IMR-90 (cell line): ENCODE results near the gene PLIN5. TPM values are rescaled to one million over a fixed set of nuclear protein-coding genes. Genes with fewer than 3 reads are reported as not detected.

Source experiments
- ATAC-seq: fragments of 200-7000 bp; cut with Tn5 transposase; 2 replicates; pipeline ENCODE4 v1.9.1; 2020; ENCODE audit warnings: low read depth, mild to moderate bottlenecking, moderate library complexity
- BruUV-seq: library from RNA; stranded (reverse); fragments of 400-500 nt; replicated peaks from 2 replicates; lab custom pipeline; 2021; lab: Mats Ljungman, UMichigan
- CTCF ChIA-PET: fragments of 300-600 bp; formaldehyde crosslinking; extraction: SDS; loops from one replicate; lab custom pipeline; 2021; ENCODE audit warnings: antibody characterized with exemption; lab: Yijun Ruan, JAX
- POLR2A ChIA-PET: fragments of 300-600 bp; sonication (Branson Sonifier 250); formaldehyde crosslinking; loops from one replicate; lab custom pipeline; 2022; ENCODE audit warnings: antibody characterized with exemption; ENCODE audit not compliant: unreplicated experiment; lab: Charles Lee
- DNase-seq: peaks from one replicate; pipeline ENCODE4 v3.0.0; 2013
- H2AFZ ChIP-seq: replicated peaks from 2 replicates; pipeline ENCODE3; 2013; ENCODE audit warnings: low read length, mild to moderate bottlenecking; ENCODE audit not compliant: poor library complexity
- H2AK5ac ChIP-seq: 2 replicates; pipeline ENCODE4 v1.6.1; 2013; ENCODE audit warnings: low read depth, low read length, inconsistent platforms
- H2AK9ac ChIP-seq: replicated peaks from 2 replicates; pipeline ENCODE3; 2013; ENCODE audit warnings: mild to moderate bottlenecking, low read depth, low read length, moderate library complexity; ENCODE audit not compliant: poor library complexity
- H2BK120ac ChIP-seq: 2 replicates; pipeline ENCODE4 v1.6.1; 2013; ENCODE audit warnings: low read depth, low read length, inconsistent platforms
- H2BK15ac ChIP-seq: 3 replicates; pipeline ENCODE4 v1.6.1; 2013; ENCODE audit warnings: low read depth, low read length, inconsistent platforms
- H2BK20ac ChIP-seq: 2 replicates; pipeline ENCODE4 v1.6.1; 2013; ENCODE audit warnings: low read depth, mild to moderate bottlenecking, inconsistent platforms, low read length, moderate library complexity
- H2BK5ac ChIP-seq: 2 replicates; pipeline ENCODE4 v1.6.1; 2013; ENCODE audit warnings: mild to moderate bottlenecking, low read depth, low read length, inconsistent platforms; ENCODE audit not compliant: poor library complexity, severe bottlenecking
- H3K14ac ChIP-seq: replicated peaks from 2 replicates; pipeline ENCODE4 v1.6.1; 2013; ENCODE audit warnings: low read depth, low read length, inconsistent platforms
- H3K18ac ChIP-seq: 2 replicates; pipeline ENCODE4 v1.6.1; 2013; ENCODE audit warnings: low read depth, low read length, control low read depth
- H3K23ac ChIP-seq: 2 replicates; pipeline ENCODE4 v1.6.1; 2013; ENCODE audit warnings: low read depth, low read length, inconsistent platforms
- H3K27ac ChIP-seq: 2 replicates; pipeline ENCODE4 v1.5.1; 2013; ENCODE audit warnings: mild to moderate bottlenecking, control low read depth, low read length; ENCODE audit not compliant: insufficient read depth
- H3K27me3 ChIP-seq: 2 replicates; pipeline ENCODE4 v1.6.1; 2013; ENCODE audit warnings: low read length; ENCODE audit not compliant: control insufficient read depth, insufficient read depth
- H3K36me3 ChIP-seq: 2 replicates; pipeline ENCODE4 v1.6.1; 2013; ENCODE audit warnings: low read length, mixed read lengths; ENCODE audit not compliant: control insufficient read depth, insufficient read depth
- H3K4ac ChIP-seq: 2 replicates; pipeline ENCODE4 v1.6.1; 2013; ENCODE audit warnings: low read depth, low read length, inconsistent platforms
- H3K4me1 ChIP-seq: 2 replicates; pipeline ENCODE4 v1.6.1; 2013; ENCODE audit warnings: low read length, mixed read lengths; ENCODE audit not compliant: control insufficient read depth, insufficient read depth
- H3K4me2 ChIP-seq: 2 replicates; pipeline ENCODE4 v1.6.1; 2013; ENCODE audit warnings: low read depth, mild to moderate bottlenecking, control low read depth, low read length, moderate library complexity
- H3K4me3 ChIP-seq: 2 replicates; pipeline ENCODE4 v1.5.1; 2013; ENCODE audit warnings: low read depth, mild to moderate bottlenecking, control low read depth, low read length, moderate library complexity; ENCODE audit not compliant: insufficient read depth
- H3K56ac ChIP-seq: 2 replicates; pipeline ENCODE4 v1.6.1; 2013; ENCODE audit warnings: low read length, inconsistent platforms; ENCODE audit not compliant: insufficient read depth; ENCODE audit errors: extremely low read depth
- H3K79me1 ChIP-seq, 2 experiments: 2 replicates each; pipeline ENCODE4 v1.6.1; 2013; ENCODE audit warnings: low read length in 2 of 2, inconsistent platforms in 1 of 2, low read depth in 1 of 2
- H3K9ac ChIP-seq: 2 replicates; pipeline ENCODE4 v1.6.1; 2013; ENCODE audit warnings: low read depth, low read length, control low read depth
- H3K9me1 ChIP-seq: 2 replicates; pipeline ENCODE4 v1.6.1; 2013; ENCODE audit warnings: low read length, inconsistent platforms; ENCODE audit not compliant: insufficient read depth
- H3K9me3 ChIP-seq: 2 replicates; pipeline ENCODE4 v1.6.1; 2013; ENCODE audit warnings: low read length; ENCODE audit not compliant: control insufficient read depth, insufficient read depth
- H4K20me1 ChIP-seq: 2 replicates; pipeline ENCODE4 v1.6.1; 2013; ENCODE audit warnings: low read length, inconsistent platforms; ENCODE audit not compliant: insufficient read depth
- H4K5ac ChIP-seq: 2 replicates; pipeline ENCODE4 v1.6.1; 2013; ENCODE audit warnings: mild to moderate bottlenecking, low read depth, low read length, control low read depth
- H4K8ac ChIP-seq, 2 experiments: 2 replicates each; pipeline ENCODE4 v1.6.1; 2013; ENCODE audit warnings: low read depth in 2 of 2, low read length in 2 of 2, control low read depth in 1 of 2, inconsistent platforms in 1 of 2
- H4K91ac ChIP-seq: 2 replicates; pipeline ENCODE4 v1.6.1; 2013; ENCODE audit warnings: low read depth, low read length, inconsistent platforms; ENCODE audit not compliant: insufficient read depth
- BHLHE40 ChIP-seq: fragments of 150-350 bp; IDR thresholded peaks from 2 replicates; pipeline ENCODE4 v1.6.1; 2016; ENCODE audit warnings: mild to moderate bottlenecking, low read depth, low read length
- CHD1 ChIP-seq: IDR thresholded peaks from 2 replicates; pipeline ENCODE4 v1.6.1; 2012; ENCODE audit warnings: low read depth, low read length, improper control_type of control experiment
- CTCF ChIP-seq: conservative IDR thresholded peaks from 2 replicates; pipeline ENCODE4 v1.5.1; 2012; ENCODE audit warnings: mild to moderate bottlenecking, low read depth, low read length, improper control_type of control experiment
- FOS ChIP-seq: fragments of 150-350 bp; IDR thresholded peaks from 2 replicates; pipeline ENCODE4 v1.6.1; 2016; ENCODE audit warnings: low read depth, low read length
- MAFK ChIP-seq: IDR thresholded peaks from 2 replicates; pipeline ENCODE4 v1.6.1; 2012; ENCODE audit warnings: low read depth, low read length, improper control_type of control experiment
- MAZ ChIP-seq: IDR thresholded peaks from 2 replicates; pipeline ENCODE4 v1.6.1; 2012; ENCODE audit warnings: low read depth, mild to moderate bottlenecking, low read length, improper control_type of control experiment, moderate library complexity, borderline replicate concordance
- MXI1 ChIP-seq: IDR thresholded peaks from 2 replicates; pipeline ENCODE4 v1.6.1; 2012; ENCODE audit warnings: low read depth, mild to moderate bottlenecking, low read length, moderate library complexity, borderline replicate concordance
- NFE2L2 ChIP-seq: fragments of 150-350 bp; IDR thresholded peaks from 2 replicates; pipeline ENCODE4 v1.6.1; 2016; ENCODE audit warnings: low read depth, mild to moderate bottlenecking, low read length
- POLR2A ChIP-seq: IDR thresholded peaks from 2 replicates; pipeline ENCODE4 v1.6.1; 2012; ENCODE audit warnings: mild to moderate bottlenecking, low read depth, low read length
- RAD21 ChIP-seq: IDR thresholded peaks from 2 replicates; pipeline ENCODE4 v1.6.1; 2012; ENCODE audit warnings: low read length, improper control_type of control experiment
- RCOR1 ChIP-seq: IDR thresholded peaks from 2 replicates; pipeline ENCODE4 v1.6.1; 2012; ENCODE audit warnings: mild to moderate bottlenecking, low read length, improper control_type of control experiment; ENCODE audit not compliant: insufficient replicate concordance
- RFX5 ChIP-seq: IDR thresholded peaks from 2 replicates; pipeline ENCODE4 v1.8.0; 2012; ENCODE audit warnings: low read depth, mild to moderate bottlenecking, low read length, moderate library complexity
- SMC3 ChIP-seq: fragments of 150-350 bp; IDR thresholded peaks from 2 replicates; pipeline ENCODE4 v1.6.1; 2016; ENCODE audit warnings: low read depth, mild to moderate bottlenecking, antibody characterized with exemption, low read length, moderate library complexity
- WGBS, 2 experiments: methylation state at CpG; one replicate each; pipeline versions ENCODE4 v1.1.5 to v1.1.7; 2013; ENCODE audit warnings: missing lambda C conversion rate in 2 of 2; ENCODE audit not compliant: insufficient read length in 1 of 2; ENCODE audit errors: extremely low coverage in 2 of 2; 5-methylcytosine and 5-hydroxymethylcytosine counted together
- dilution Hi-C: fragments of 300-500 bp; cut with HindIII; formaldehyde crosslinking; loops from one replicate; pipeline ENCODE4 v1.14.3; 2018; ENCODE audit warnings: low sequenced_read_pairs; ENCODE audit not compliant: unreplicated experiment
- in situ Hi-C: fragments of 300-500 bp; cut with MboI; formaldehyde crosslinking; loops from 3 replicates; pipeline ENCODE4 v1.14.3; 2019; ENCODE audit warnings: low sequenced_read_pairs, inconsistent platforms, mixed read lengths
- intact Hi-C: fragments of 100-400 bp; cut with micrococcal nuclease; formaldehyde crosslinking; loops from 2 replicates; pipeline ENCODE4 v1.10.0; 2022
- polyA plus RNA-seq, 3 experiments: library from polyadenylated mRNA; depleted of rRNA; stranded (reverse); fragments of >200 nt; gene quantifications; 2 replicates each; pipeline ENCODE4 v1.2.3, GENCODE V29; 2012; ENCODE audit warnings: low replicate concordance in 1 of 3
- total RNA-seq: library from RNA; depleted of rRNA; stranded (reverse); fragments of >200 nt; gene quantifications from 2 replicates; pipeline ENCODE4 v1.2.3, GENCODE V29; 2012
- TF ChIP-seq, protein P1 (sequence below): fragments of 150-350 bp; IDR thresholded peaks from 2 replicates; pipeline ENCODE4 v1.6.1; 2017; ENCODE audit warnings: mild to moderate bottlenecking, antibody characterized with exemption, low read length, low read depth
- TF ChIP-seq, protein P2 (sequence below): fragments of 150-350 bp; IDR thresholded peaks from 2 replicates; pipeline ENCODE4 v1.6.1; 2016; ENCODE audit warnings: low read depth, mild to moderate bottlenecking, low read length, moderate library complexity, borderline replicate concordance

Gene PLIN5
- total and polyA plus RNA-seq, 2 of the 4 experiments (the other 2 are of a cell fraction): not detected

- BruUV-seq: no TSS peak
- Histone ChIP-seq H3K23ac (peak overlapping the region; percentile 86; the same call in 1 of the 2 replicates), H2AFZ (peak overlapping the region; percentile 90), H3K9me3 (no peaks in the 10 kb centered on the region), H3K79me1 (peaks cover 7 to 45% of the 10 kb centered on the region in 2 experiments), H4K5ac (peak overlapping the region; percentile 5; the same call in 1 of the 2 replicates), H2AK9ac (peak overlapping the region; percentile 87), H3K9ac (peak overlapping the region; percentile 21), H3K27me3 (no peaks in the 10 kb centered on the region), H3K9me1 (0 out of 2 replicates have a peak, but pooled peaks cover 2% of the 10 kb centered on the region), H3K56ac (peak overlapping the region; percentile 17; the same call in 1 of the 2 replicates), H2AK5ac (peak overlapping the region; percentile 87; the same call in 1 of the 2 replicates), H3K4me1 (peaks cover 4% of the 10 kb centered on the region), H3K27ac (peak overlapping the region; percentile 54), H3K4ac (peak overlapping the region; percentile 74; the same call in 1 of the 2 replicates), H4K91ac (peak overlapping the region; percentile 43; the same call in 1 of the 2 replicates), H2BK5ac (no peak overlapping the region), H3K4me2 (peak overlapping the region; percentile 89), H3K36me3 (peaks cover 26% of the 10 kb centered on the region), H2BK15ac (no peak overlapping the region), H4K8ac (peak overlapping the region in 1 of 2 experiments; percentile 93; a peak in 2 of 4 replicates), H4K20me1 (peaks cover 18% of the 10 kb centered on the region), H3K4me3 (peak overlapping the region; percentile 43), H2BK20ac (no peak overlapping the region), H3K14ac (peak overlapping the region; percentile 69), H2BK120ac (no peak overlapping the region), H3K18ac (no peak overlapping the region)
- in situ Hi-C loops: no loop called here
- peak; percentile 68 for DNase-seq
- dilution Hi-C loops: no loop called here
- ATAC-seq: peak; percentile 22
- WGBS, 2 experiments: no CpG with 5 or more reads among the region's 13 CpGs
- POLR2A ChIA-PET: interaction anchor here (0.6 kb wide), 1 partner anchor 179 kb away, joined by 5 read pairs; no protein-coding TSS in a partner anchor
- intact Hi-C loops: loop anchor here (5.0 kb wide), 1 partner anchor 163 kb away; the partner anchor contains the start of gene TNFAIP8L1
- CTCF ChIA-PET: no interaction called here
- TF ChIP-seq SMC3 (no peak), CTCF (no peak), MAFK (no peak), BHLHE40 (no peak), NFE2L2 (no peak), RAD21 (no peak), MAZ (no peak), POLR2A (no peak), RFX5 (no peak), RCOR1 (no peak), MXI1 (no peak), CHD1 (no peak), FOS (no peak)
- TF ChIP-seq, protein P1, sequence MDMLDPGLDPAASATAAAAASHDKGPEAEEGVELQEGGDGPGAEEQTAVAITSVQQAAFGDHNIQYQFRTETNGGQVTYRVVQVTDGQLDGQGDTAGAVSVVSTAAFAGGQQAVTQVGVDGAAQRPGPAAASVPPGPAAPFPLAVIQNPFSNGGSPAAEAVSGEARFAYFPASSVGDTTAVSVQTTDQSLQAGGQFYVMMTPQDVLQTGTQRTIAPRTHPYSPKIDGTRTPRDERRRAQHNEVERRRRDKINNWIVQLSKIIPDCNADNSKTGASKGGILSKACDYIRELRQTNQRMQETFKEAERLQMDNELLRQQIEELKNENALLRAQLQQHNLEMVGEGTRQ: no peak
- TF ChIP-seq, protein P2, sequence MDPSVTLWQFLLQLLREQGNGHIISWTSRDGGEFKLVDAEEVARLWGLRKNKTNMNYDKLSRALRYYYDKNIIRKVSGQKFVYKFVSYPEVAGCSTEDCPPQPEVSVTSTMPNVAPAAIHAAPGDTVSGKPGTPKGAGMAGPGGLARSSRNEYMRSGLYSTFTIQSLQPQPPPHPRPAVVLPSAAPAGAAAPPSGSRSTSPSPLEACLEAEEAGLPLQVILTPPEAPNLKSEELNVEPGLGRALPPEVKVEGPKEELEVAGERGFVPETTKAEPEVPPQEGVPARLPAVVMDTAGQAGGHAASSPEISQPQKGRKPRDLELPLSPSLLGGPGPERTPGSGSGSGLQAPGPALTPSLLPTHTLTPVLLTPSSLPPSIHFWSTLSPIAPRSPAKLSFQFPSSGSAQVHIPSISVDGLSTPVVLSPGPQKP: no peak
Observed at GRCh38 chr19:4474514-4475022, 60.5 kb downstream of the PLIN5 start.
